Measurements from ENCODE around the gene EFCAB3.
A peak's percentile ranks its signal among the peaks of the same experiment; 100 is the strongest.
"Not testable (repeated sequence)": the region's sequence is repeated elsewhere in the genome, so short reads cannot be mapped to it uniquely, and the experiment has no call there.

EFCAB3 gene

GRCh38 chr17:62380253-62380652 lies at the start of gene EFCAB3:
TSS of gene EFCAB3 (plus strand) at chr17:62380553. CDS start at chr17:62382980, 2,427 bp downstream.
- Mint-ChIP-seq H3K4me1 (no peaks in the 10 kb centered on the region), H3K27me3 (peaks cover 16% of the 10 kb centered on the region), H3K4me3 (no peak within 1 kb of the TSS), H3K27ac (no peak within 1 kb of the TSS), H3K36me3 (no peaks in the 10 kb centered on the region), H3K9me3 (no peaks in the 10 kb centered on the region)

- Mint-ChIP-seq H3K27ac (no peak overlapping the region), H3K36me3 (peaks cover 4% of the 10 kb centered on the region), H3K4me1 (no peaks in the 10 kb centered on the region), H3K27me3 (peaks cover 4% of the 10 kb centered on the region), H3K4me3 (no peak overlapping the region), H3K9me3 (peaks cover 6% of the 10 kb centered on the region)
Measured at GRCh38 chr17:62336527-62336926, 43.8 kb upstream of the EFCAB3 start.

- H3K4me3 Mint-ChIP-seq = no peak overlapping the region
- no peaks in the 10 kb centered on the region for H3K9me3 Mint-ChIP-seq
- no peaks in the 10 kb centered on the region for H3K4me1 Mint-ChIP-seq
- no peaks in the 10 kb centered on the region for H3K36me3 Mint-ChIP-seq
- no peak overlapping the region for H3K27ac Mint-ChIP-seq
- peaks cover 15% of the 10 kb centered on the region for H3K27me3 Mint-ChIP-seq
Measured at GRCh38 chr17:62343764-62344270, 36.5 kb upstream of the EFCAB3 start.

GRCh38 chr17:62351176-62351575 lies 29.2 kb upstream of the EFCAB3 start:
- Mint-ChIP-seq H3K4me3 (no peak overlapping the region), H3K36me3 (no peaks in the 10 kb centered on the region), H3K27ac (no peak overlapping the region), H3K9me3 (no peaks in the 10 kb centered on the region), H3K27me3 (peaks cover 31% of the 10 kb centered on the region), H3K4me1 (no peaks in the 10 kb centered on the region)

GRCh38 chr17:62366191-62366590 lies 14.2 kb upstream of the EFCAB3 start:
- Mint-ChIP-seq H3K36me3 (no peaks in the 10 kb centered on the region), H3K4me1 (no peaks in the 10 kb centered on the region), H3K27ac (no peak overlapping the region), H3K9me3 (no peaks in the 10 kb centered on the region), H3K27me3 (peaks cover 3% of the 10 kb centered on the region), H3K4me3 (no peak overlapping the region)

- Mint-ChIP-seq H3K4me3 (no peak overlapping the region), H3K9me3 (no peaks in the 10 kb centered on the region), H3K36me3 (no peaks in the 10 kb centered on the region), H3K27me3 (peaks cover 11% of the 10 kb centered on the region), H3K4me1 (no peaks in the 10 kb centered on the region), H3K27ac (no peak overlapping the region)
Measured at GRCh38 chr17:62381561-62381960, 1.2 kb downstream of the EFCAB3 start.

GRCh38 chr17:62388856-62389255 lies 8.5 kb downstream of the EFCAB3 start:
- Mint-ChIP-seq H3K4me3 (no peak overlapping the region), H3K9me3 (no peaks in the 10 kb centered on the region), H3K27ac (no peak overlapping the region), H3K36me3 (no peaks in the 10 kb centered on the region), H3K27me3 (peaks cover 21% of the 10 kb centered on the region), H3K4me1 (no peaks in the 10 kb centered on the region)

- H3K9me3 Mint-ChIP-seq = no peaks in the 10 kb centered on the region
- no peak overlapping the region for H3K4me3 Mint-ChIP-seq
- no peaks in the 10 kb centered on the region for H3K36me3 Mint-ChIP-seq
- H3K4me1 Mint-ChIP-seq = no peaks in the 10 kb centered on the region
- H3K27me3 Mint-ChIP-seq = peaks cover 19% of the 10 kb centered on the region
- no peak overlapping the region for H3K27ac Mint-ChIP-seq
Measured at GRCh38 chr17:62392908-62393307, 12.6 kb downstream of the EFCAB3 start.

- Mint-ChIP-seq H3K9me3 (no peaks in the 10 kb centered on the region), H3K36me3 (no peaks in the 10 kb centered on the region), H3K4me3 (no peak overlapping the region), H3K27ac (no peak overlapping the region), H3K4me1 (no peaks in the 10 kb centered on the region), H3K27me3 (peaks cover 15% of the 10 kb centered on the region)
Measured at GRCh38 chr17:62398891-62399290, 18.5 kb downstream of the EFCAB3 start.

- Mint-ChIP-seq H3K36me3 (no peaks in the 10 kb centered on the region), H3K4me1 (no peaks in the 10 kb centered on the region), H3K27ac (no peak overlapping the region), H3K4me3 (no peak overlapping the region), H3K27me3 (peaks cover 16% of the 10 kb centered on the region), H3K9me3 (no peaks in the 10 kb centered on the region)
Measured at GRCh38 chr17:62405451-62405850, 25.1 kb downstream of the EFCAB3 start.

- H3K27ac Mint-ChIP-seq, H3K9me3 Mint-ChIP-seq, H3K36me3 Mint-ChIP-seq, H3K27me3 Mint-ChIP-seq, H3K4me3 Mint-ChIP-seq, H3K4me1 Mint-ChIP-seq: not testable (repeated sequence)
Measured at GRCh38 chr17:62413090-62413489, 32.7 kb downstream of the EFCAB3 start.

GRCh38 chr17:62423647-62424461 lies 43.5 kb downstream of the EFCAB3 start, which contains the start of gene METTL2A:
TSS of gene METTL2A (plus strand) at chr17:62423897. CDS start at chr17:62423903, 6 bp downstream.
- peaks cover 26% of the 10 kb centered on the region for H3K4me1 Mint-ChIP-seq
- not testable (repeated sequence) for H3K27me3 Mint-ChIP-seq, H3K9me3 Mint-ChIP-seq, H3K36me3 Mint-ChIP-seq
- H3K27ac Mint-ChIP-seq = peak within 1 kb of the TSS; percentile 92
- peak within 1 kb of the TSS; percentile 90 for H3K4me3 Mint-ChIP-seq

GRCh38 chr17:62426214-62426613 lies 45.9 kb downstream of the EFCAB3 start:
- H3K4me3 Mint-ChIP-seq, H3K9me3 Mint-ChIP-seq, H3K27me3 Mint-ChIP-seq, H3K27ac Mint-ChIP-seq, H3K36me3 Mint-ChIP-seq: not testable (repeated sequence)
- H3K4me1 Mint-ChIP-seq = peaks cover 26% of the 10 kb centered on the region

- not testable (repeated sequence) for H3K4me3 Mint-ChIP-seq, H3K27ac Mint-ChIP-seq, H3K9me3 Mint-ChIP-seq, H3K4me1 Mint-ChIP-seq, H3K36me3 Mint-ChIP-seq, H3K27me3 Mint-ChIP-seq
Measured at GRCh38 chr17:62435251-62435650, 54.9 kb downstream of the EFCAB3 start.

GRCh38 chr17:62441181-62441580 lies 60.8 kb downstream of the EFCAB3 start:
- H3K27me3 Mint-ChIP-seq, H3K4me3 Mint-ChIP-seq, H3K4me1 Mint-ChIP-seq, H3K27ac Mint-ChIP-seq, H3K9me3 Mint-ChIP-seq: not testable (repeated sequence)
- peaks cover 17% of the 10 kb centered on the region for H3K36me3 Mint-ChIP-seq

GRCh38 chr17:62444063-62444462 lies 63.7 kb downstream of the EFCAB3 start:
- no peak overlapping the region for H3K27ac Mint-ChIP-seq
- peaks cover 21% of the 10 kb centered on the region for H3K36me3 Mint-ChIP-seq
- no peaks in the 10 kb centered on the region for H3K9me3 Mint-ChIP-seq
- no peak overlapping the region for H3K4me3 Mint-ChIP-seq
- no peaks in the 10 kb centered on the region for H3K4me1 Mint-ChIP-seq
- H3K27me3 Mint-ChIP-seq = no peaks in the 10 kb centered on the region

GRCh38 chr17:62445791-62446190 lies 65.4 kb downstream of the EFCAB3 start:
- H3K27ac Mint-ChIP-seq, H3K4me3 Mint-ChIP-seq, H3K4me1 Mint-ChIP-seq, H3K9me3 Mint-ChIP-seq, H3K27me3 Mint-ChIP-seq: not testable (repeated sequence)
- H3K36me3 Mint-ChIP-seq = peaks cover 21% of the 10 kb centered on the region

All from activated naive CD4-positive, alpha-beta T cell treated with anti-CD3 and anti-CD28 coated beads, Interleukin-2, amount 50 U/mL, for 24 hours (primary cell).